ENCODE results near the gene THSD7B.
"Not testable (repeated sequence)": the region's sequence is repeated elsewhere in the genome, so short reads cannot be mapped to it uniquely, and the experiment has no call there.

The THSD7B gene

GRCh38 chr2:137638932-137639331, 873.6 kb downstream of the THSD7B start:
- DNase-seq: no peak

- no peak for DNase-seq
Measured at GRCh38 chr2:137644731-137645130, 879.4 kb downstream of the THSD7B start.

GRCh38 chr2:137654046-137654445, 888.7 kb downstream of the THSD7B start:
- DNase-seq: no peak

- no peak for DNase-seq
Measured at GRCh38 chr2:137655814-137656213, 890.5 kb downstream of the THSD7B start.

GRCh38 chr2:137658433-137658832, 893.1 kb downstream of the THSD7B start:
- no peak for DNase-seq

GRCh38 chr2:137659616-137660015, 894.3 kb downstream of the THSD7B start:
- peak; percentile 33 for DNase-seq

GRCh38 chr2:137670111-137670510, 904.8 kb downstream of the THSD7B start:
- no peak for DNase-seq

GRCh38 chr2:137672989-137673552, 907.7 kb downstream of the THSD7B start:
- DNase-seq: no peak

- DNase-seq: no peak
Measured at GRCh38 chr2:137674991-137675390, 909.6 kb downstream of the THSD7B start.

- no peak for DNase-seq
Measured at GRCh38 chr2:137675584-137676327, 910.4 kb downstream of the THSD7B start.

GRCh38 chr2:137676346-137676745, 911.0 kb downstream of the THSD7B start:
- DNase-seq: no peak

GRCh38 chr2:137677466-137677865, 912.1 kb downstream of the THSD7B start:
- DNase-seq: no peak

- no peak for DNase-seq
Measured at GRCh38 chr2:137689549-137689948, 924.2 kb downstream of the THSD7B start.

- no peak for DNase-seq
Measured at GRCh38 chr2:137693534-137693933, 928.2 kb downstream of the THSD7B start.

- no peak for DNase-seq
Measured at GRCh38 chr2:137696916-137697315, 931.6 kb downstream of the THSD7B start.

- DNase-seq: not testable (repeated sequence)
Measured at GRCh38 chr2:137700250-137700649, 934.9 kb downstream of the THSD7B start.

GRCh38 chr2:137700681-137701080, 935.3 kb downstream of the THSD7B start:
- DNase-seq: no peak

GRCh38 chr2:137705296-137705695, 940.0 kb downstream of the THSD7B start:
- no peak for DNase-seq

GRCh38 chr2:137706786-137707613, 941.7 kb downstream of the THSD7B start:
- DNase-seq: no peak

GRCh38 chr2:137708311-137708710, 943.0 kb downstream of the THSD7B start:
- no peak for DNase-seq

- no peak for DNase-seq
Measured at GRCh38 chr2:137715731-137716191, 950.4 kb downstream of the THSD7B start.

GRCh38 chr2:137718786-137719185, 953.4 kb downstream of the THSD7B start:
- DNase-seq: no peak

GRCh38 chr2:137721733-137722132, 956.4 kb downstream of the THSD7B start:
- DNase-seq: no peak

- DNase-seq: no peak
Measured at GRCh38 chr2:137724912-137725311, 959.6 kb downstream of the THSD7B start.

Data from COR-L47 (cell line).